ENCODE results near the gene HSP90AA1.
"Not testable (repeated sequence)": the region's sequence is repeated elsewhere in the genome, so short reads cannot be mapped to it uniquely, and the experiment has no call there.

The HSP90AA1 gene

DNA sequence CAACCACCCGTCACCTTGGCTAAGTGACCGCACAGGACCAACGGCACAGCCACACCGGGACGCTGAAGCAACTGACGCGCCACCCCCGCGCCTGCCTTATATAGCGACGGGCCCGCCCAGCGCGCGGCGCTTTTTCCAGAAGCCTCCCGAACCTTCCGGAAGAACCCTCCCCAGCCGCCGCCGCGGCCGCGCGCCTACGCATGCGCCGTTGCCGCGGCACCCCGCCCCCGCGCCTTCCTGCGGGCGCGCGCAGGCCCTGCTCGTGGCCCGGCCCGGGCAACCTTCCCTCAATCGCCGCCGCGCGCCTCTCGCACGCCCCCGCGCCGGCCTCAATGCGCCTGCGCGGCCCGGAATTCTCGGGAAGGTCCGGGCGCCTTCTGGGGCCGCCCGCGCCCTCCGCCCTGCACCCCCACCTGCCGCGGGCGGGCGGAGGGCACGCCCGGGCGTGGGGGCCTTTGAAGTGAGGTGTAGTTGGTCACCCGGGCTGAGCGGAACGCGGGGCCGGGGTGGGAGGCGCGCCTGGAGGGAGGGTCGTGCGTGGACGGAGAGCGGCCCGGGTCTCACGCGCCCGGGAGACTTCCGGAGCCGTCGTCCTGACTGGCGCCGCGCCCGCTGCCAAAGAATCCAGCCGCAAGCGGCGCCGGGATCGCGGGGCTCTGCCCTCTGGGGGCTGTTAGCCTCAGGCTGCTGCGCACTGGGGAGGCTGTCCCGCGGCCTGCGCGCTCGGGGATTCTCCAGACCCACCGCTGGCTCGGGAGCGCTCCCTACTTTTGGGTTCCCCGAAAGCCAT, at the start of gene HSP90AA1:
Gene HSP90AA1, minus strand, starts transcription at position 73 of the 790 bp plus-strand sequence. CDS start 666 bp downstream, outside the sequence.
- DNase-seq (ENCODE audit: low spot score), result peak; percentile 95

GRCh38 chr14:102135456-102135855, 48.6 kb upstream of the HSP90AA1 start:
- not testable (repeated sequence) for DNase-seq (ENCODE audit: low spot score)

DNA sequence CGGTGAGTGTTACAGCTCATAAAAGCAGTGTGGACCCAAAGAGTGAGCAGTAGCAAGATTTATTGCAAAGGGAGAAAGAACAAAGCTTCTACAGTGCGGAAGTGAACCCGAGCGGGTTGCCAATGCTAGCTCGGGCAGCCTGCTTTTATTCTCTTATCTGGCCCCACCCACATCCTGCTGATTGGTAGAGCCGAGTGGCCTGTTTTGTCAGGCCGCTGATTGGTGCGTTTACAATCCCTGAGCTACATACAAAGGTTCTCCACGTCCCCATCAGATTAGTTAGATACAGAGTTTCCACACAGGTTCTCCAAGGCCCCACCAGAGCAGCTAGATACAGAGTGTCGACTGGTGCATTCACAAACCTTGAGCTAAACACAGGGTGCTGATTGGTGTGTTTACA, 47.9 kb upstream of the HSP90AA1 start:
- not testable (repeated sequence) for DNase-seq (ENCODE audit: low spot score)

DNA sequence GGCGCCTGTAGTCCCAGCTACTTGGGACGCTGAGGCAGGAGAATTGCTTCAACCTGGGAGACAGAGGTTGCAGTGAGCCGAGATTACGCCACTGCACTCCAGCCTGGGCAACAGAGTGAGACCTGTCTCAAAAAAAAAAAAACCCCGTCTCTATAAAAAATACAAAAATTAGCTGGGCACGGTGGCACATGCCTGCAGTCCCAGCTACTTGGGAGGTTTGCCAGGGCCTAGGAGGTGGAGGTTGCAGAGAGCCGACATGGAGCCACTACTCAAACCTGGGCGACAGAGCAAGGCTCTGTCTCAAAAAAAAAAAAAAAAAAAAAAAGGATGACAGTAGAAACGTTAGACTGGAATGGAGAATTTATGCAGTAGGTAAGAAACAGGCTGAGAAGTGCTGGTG, 47.2 kb upstream of the HSP90AA1 start:
- DNase-seq (ENCODE audit: low spot score), result not testable (repeated sequence)

GRCh38 chr14:102131741-102132140, 44.9 kb upstream of the HSP90AA1 start:
- DNase-seq (ENCODE audit: low spot score), result no peak

- DNase-seq (ENCODE audit: low spot score), result no peak
These were observed 40.1 kb upstream of the HSP90AA1 start for GRCh38 chr14:102126807-102127455.

- DNase-seq (ENCODE audit: low spot score), result no peak
These were observed 38.7 kb upstream of the HSP90AA1 start for GRCh38 chr14:102125546-102125945.

DNA sequence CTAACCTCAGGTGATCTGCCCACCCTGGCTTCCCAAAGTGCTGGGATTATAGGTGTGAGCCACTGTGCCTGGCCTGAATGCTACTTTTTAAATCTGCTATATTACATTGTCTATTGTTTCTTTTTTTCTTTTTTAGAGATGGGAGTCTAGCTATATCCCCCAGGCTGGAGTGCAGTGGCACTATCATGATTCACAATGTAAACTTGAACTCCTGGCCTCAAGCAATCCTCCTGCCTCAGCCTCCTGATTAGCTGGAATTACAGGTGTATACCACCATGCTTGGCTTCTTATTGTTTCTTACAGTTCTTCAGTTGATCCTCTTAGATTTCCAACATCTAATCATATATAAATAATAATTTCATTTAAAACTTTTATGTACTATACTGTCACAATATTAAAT, 37.6 kb upstream of the HSP90AA1 start:
- DNase-seq (ENCODE audit: low spot score), result no peak

DNA sequence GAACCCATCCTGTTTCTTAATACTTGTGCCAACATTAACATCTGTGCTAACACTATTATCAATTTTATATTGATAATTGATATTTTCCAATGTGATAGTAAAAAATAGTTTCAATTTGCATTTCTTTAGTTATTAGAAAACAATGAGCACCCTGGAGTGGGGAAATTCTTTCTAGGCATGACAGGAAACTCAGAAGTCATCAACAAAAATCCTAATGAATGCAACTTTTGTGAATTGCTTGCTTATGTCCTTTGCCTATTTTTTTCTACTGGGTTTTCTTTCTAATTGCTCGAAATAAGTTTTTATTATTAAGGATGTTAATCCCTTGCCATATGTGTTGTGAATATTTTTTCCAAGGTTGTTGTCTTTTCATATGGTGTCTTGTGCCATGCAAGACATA, 34.7 kb upstream of the HSP90AA1 start:
- no peak for DNase-seq (ENCODE audit: low spot score)

DNA sequence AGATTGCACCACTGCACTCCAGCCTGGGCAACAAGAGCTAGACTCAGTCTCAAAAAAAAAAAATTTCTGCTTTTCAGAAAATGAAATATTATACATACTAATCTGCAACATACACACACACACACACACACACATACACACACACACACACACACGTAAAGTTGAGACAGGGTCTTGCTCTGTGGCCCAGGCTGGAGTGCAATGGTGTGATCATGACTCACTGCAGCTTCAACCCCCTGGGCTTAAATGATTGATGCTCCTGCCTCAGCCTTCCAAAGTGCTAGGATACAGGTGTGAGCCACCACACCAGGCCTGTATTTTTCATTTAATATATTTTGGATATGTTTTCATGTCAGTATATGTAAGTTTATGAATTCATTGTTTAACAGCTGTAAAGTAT, 34.0 kb upstream of the HSP90AA1 start:
- DNase-seq (ENCODE audit: low spot score), result no peak

DNA sequence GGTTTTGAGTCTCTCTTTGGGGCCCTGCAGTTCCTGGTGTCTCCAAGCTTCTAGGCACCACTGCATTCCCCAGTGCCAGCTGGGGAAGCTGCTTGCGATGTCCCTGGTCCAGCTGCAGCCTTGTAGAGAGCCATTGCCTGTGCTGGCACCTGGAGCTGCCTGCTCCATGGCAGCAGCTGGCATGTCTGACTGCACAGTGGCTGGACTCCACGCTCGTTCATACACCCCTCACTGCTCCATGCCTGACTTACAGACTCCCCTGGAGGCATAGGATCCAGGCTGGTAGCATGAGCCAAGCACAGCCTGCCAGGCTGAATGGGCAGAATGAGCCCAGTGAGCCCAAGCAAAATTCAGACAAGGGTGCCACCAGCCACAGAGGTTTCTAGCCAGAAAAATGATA, 31.0 kb upstream of the HSP90AA1 start:
- DNase-seq (ENCODE audit: low spot score), result no peak

- no peak for DNase-seq (ENCODE audit: low spot score)
These were observed 29.7 kb upstream of the HSP90AA1 start for GRCh38 chr14:102116361-102117180.

GRCh38 chr14:102111101-102111500, 24.3 kb upstream of the HSP90AA1 start:
- no peak for DNase-seq (ENCODE audit: low spot score)

- not testable (repeated sequence) for DNase-seq (ENCODE audit: low spot score)
These were observed 22.5 kb upstream of the HSP90AA1 start for GRCh38 chr14:102109332-102109731.

DNA sequence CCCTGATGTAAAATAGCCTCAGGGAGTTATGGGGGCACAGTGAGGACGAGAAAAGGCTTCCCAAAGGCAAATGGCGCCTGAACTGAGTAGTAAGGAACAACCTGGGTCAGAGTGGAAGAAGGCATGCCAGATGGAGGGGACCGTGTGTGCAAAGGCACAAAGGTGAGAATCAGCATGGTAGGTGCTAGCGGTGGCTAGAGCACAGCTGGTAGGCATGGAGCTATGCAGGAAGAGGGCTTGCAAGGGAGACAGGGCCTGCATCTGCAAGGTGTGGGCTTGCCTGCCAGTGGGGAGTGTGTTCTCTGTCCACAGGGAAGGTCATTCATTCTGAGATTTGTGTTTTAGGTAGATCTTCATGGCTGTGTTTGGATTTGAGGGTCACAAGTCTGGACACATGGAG, 18.5 kb upstream of the HSP90AA1 start:
- DNase-seq (ENCODE audit: low spot score), result no peak

GRCh38 chr14:102103062-102103695, 16.3 kb upstream of the HSP90AA1 start:
- DNase-seq (ENCODE audit: low spot score), result no peak

- DNase-seq (ENCODE audit: low spot score), result no peak
These were observed 10.7 kb upstream of the HSP90AA1 start for GRCh38 chr14:102097441-102098135.

- peak; percentile 72 for DNase-seq (ENCODE audit: low spot score)
These were observed 9.8 kb upstream of the HSP90AA1 start for GRCh38 chr14:102096569-102097188.

DNA sequence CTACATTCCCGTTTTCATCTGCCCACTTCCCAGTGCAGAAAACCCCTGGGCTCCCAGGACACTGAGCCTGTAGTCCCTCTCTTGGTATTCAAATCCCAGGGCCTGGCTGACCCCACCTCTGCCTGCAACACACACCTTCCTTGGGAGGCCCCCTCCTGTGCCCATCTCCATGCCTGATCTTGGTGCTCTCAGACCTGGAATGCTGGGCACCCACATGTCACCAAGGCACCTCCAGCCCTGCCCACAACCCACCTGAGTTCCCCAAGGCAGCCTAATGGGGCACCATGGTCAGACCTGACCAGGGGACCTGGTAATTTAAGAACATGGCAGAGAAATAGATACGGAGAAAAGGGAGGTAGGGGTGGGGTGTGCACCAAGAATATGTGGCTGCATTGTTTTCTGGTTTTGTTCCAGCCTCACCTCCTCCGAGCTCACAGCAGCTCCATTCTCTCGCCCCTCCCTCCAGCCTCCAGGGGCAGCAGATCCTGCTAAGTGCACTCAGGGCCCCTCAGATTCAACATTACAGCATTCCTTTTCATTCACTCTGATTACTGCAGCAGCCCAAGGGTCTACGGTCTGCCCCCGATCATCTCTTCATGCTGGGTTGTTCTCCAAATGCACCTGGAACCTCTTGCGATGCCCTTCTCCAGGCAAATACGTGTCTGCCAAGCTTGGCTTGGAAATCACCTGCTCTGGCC, 9.2 kb upstream of the HSP90AA1 start:
- no peak for DNase-seq (ENCODE audit: low spot score)

DNA sequence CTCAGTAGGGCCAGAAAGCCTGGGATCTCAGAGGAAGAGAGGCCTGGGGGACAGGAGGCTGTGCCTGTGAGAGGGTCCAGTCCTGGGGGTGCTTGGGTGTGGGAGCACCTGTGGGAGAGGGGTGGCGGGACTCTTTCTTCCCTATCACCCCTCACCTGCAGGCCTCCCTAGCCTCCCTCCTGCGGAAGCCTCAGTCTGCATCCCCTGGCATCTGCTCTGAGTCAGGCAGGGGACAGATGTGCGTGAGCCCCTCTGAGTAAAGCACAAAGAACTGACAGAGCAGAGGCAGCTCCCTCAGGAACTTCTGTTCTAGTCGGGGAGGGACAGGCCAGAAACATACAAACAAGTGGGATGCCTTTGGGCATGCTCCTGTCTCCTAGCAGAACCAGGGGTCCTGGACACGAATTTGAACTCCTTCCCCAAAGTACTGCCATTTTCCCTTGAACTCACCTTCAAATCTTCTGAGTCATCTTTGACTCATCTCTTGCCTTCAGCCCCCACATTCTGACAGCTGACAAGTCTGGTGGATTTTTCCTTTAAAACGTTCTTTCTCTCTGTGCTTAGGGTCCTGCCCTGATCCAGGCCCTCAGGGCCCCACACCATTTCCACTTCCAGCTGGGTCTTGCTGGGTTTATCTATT, 8.5 kb upstream of the HSP90AA1 start:
- DNase-seq (ENCODE audit: low spot score), result no peak
